ENCODE measurements around the gene ALPK1. TPM values are rescaled to one million over a fixed set of nuclear protein-coding genes. Genes with fewer than 3 reads are reported as not detected.

Gene ALPK1
- total and polyA plus RNA-seq, 2 experiments from 2014 or later = 0.10 to 0.49 TPM

GRCh38 chr4:112274959-112275358 lies 22.2 kb upstream of the ALPK1 start:
- ATAC-seq (no peak), DNase-seq (ENCODE audit: low spot score) (no peak)
- Histone ChIP-seq H3K4me1 (ENCODE audit: insufficient read depth) (peaks cover 20% of the 10 kb centered on the region), H3K27ac (ENCODE audit: low read depth) (no peak overlapping the region), H3K4me3 (no peak overlapping the region), H3K9me2 (ENCODE audit: insufficient read depth) (no peaks in the 10 kb centered on the region), H4K20me1 (replicated peaks; ENCODE audit: insufficient read depth) (no peaks in the 10 kb centered on the region), H3K4me2 (no peak overlapping the region), H3F3A (replicated peaks; ENCODE audit: low read depth) (no peaks in the 10 kb centered on the region), H2AFZ (no peak overlapping the region), H3K36me3 (ENCODE audit: insufficient read depth) (no peaks in the 10 kb centered on the region), H3K79me2 (replicated peaks; ENCODE audit: insufficient read depth) (no peaks in the 10 kb centered on the region), H3K27me3 (ENCODE audit: insufficient read depth) (no peaks in the 10 kb centered on the region)
- no peak for TF ChIP-seq REST (IDR thresholded peaks at IDR 0.05; ENCODE audit: unreplicated experiment)
- TF ChIP-seq, protein P1, sequence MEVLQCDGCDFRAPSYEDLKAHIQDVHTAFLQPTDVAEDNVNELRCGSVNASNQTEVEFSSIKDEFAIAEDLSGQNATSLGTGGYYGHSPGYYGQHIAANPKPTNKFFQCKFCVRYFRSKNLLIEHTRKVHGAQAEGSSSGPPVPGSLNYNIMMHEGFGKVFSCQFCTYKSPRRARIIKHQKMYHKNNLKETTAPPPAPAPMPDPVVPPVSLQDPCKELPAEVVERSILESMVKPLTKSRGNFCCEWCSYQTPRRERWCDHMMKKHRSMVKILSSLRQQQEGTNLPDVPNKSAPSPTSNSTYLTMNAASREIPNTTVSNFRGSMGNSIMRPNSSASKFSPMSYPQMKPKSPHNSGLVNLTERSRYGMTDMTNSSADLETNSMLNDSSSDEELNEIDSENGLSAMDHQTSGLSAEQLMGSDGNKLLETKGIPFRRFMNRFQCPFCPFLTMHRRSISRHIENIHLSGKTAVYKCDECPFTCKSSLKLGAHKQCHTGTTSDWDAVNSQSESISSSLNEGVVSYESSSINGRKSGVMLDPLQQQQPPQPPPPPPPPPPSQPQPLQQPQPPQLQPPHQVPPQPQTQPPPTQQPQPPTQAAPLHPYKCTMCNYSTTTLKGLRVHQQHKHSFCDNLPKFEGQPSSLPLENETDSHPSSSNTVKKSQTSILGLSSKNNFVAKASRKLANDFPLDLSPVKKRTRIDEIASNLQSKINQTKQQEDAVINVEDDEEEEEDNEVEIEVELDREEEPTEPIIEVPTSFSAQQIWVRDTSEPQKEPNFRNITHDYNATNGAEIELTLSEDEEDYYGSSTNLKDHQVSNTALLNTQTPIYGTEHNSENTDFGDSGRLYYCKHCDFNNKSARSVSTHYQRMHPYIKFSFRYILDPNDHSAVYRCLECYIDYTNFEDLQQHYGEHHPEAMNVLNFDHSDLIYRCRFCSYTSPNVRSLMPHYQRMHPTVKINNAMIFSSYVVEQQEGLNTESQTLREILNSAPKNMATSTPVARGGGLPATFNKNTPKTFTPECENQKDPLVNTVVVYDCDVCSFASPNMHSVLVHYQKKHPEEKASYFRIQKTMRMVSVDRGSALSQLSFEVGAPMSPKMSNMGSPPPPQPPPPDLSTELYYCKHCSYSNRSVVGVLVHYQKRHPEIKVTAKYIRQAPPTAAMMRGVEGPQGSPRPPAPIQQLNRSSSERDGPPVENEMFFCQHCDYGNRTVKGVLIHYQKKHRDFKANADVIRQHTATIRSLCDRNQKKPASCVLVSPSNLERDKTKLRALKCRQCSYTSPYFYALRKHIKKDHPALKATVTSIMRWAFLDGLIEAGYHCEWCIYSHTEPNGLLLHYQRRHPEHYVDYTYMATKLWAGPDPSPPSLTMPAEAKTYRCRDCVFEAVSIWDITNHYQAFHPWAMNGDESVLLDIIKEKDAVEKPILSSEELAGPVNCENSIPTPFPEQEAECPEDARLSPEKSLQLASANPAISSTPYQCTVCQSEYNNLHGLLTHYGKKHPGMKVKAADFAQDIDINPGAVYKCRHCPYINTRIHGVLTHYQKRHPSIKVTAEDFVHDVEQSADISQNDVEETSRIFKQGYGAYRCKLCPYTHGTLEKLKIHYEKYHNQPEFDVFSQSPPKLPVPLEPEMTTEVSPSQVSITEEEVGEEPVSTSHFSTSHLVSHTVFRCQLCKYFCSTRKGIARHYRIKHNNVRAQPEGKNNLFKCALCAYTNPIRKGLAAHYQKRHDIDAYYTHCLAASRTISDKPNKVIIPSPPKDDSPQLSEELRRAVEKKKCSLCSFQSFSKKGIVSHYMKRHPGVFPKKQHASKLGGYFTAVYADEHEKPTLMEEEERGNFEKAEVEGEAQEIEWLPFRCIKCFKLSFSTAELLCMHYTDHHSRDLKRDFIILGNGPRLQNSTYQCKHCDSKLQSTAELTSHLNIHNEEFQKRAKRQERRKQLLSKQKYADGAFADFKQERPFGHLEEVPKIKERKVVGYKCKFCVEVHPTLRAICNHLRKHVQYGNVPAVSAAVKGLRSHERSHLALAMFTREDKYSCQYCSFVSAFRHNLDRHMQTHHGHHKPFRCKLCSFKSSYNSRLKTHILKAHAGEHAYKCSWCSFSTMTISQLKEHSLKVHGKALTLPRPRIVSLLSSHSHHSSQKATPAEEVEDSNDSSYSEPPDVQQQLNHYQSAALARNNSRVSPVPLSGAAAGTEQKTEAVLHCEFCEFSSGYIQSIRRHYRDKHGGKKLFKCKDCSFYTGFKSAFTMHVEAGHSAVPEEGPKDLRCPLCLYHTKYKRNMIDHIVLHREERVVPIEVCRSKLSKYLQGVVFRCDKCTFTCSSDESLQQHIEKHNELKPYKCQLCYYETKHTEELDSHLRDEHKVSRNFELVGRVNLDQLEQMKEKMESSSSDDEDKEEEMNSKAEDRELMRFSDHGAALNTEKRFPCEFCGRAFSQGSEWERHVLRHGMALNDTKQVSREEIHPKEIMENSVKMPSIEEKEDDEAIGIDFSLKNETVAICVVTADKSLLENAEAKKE (CRISPR knock-in tag; IDR thresholded peaks at IDR 0.05) = no peak
- no peak for TF ChIP-seq POLR2AphosphoS5 (IDR thresholded peaks at IDR 0.05; ENCODE audit: low read depth)
- no peak for TF ChIP-seq JUNB (IDR thresholded peaks at IDR 0.05; ENCODE audit: unreplicated experiment)
- TF ChIP-seq CREB1 (CRISPR knock-in tag; IDR thresholded peaks at IDR 0.05; ENCODE audit: low read depth) = no peak
- peaks cover 15% of the 10 kb centered on the region for H3K36me3 Mint-ChIP-seq (ENCODE audit: low read depth)
- H3K9me3 Mint-ChIP-seq = peaks cover 10% of the 10 kb centered on the region; the same call in 2 of the 3 replicates
- peaks cover 20% of the 10 kb centered on the region for H3K4me1 Mint-ChIP-seq
- H3K27me3 Mint-ChIP-seq (ENCODE audit: insufficient read depth, low read depth, poor library complexity) = no peaks in the 10 kb centered on the region
- H3K27ac Mint-ChIP-seq = no peak overlapping the region
- H3K4me3 Mint-ChIP-seq = no peak overlapping the region

All from GM23338 (cell line).